Measurements from ENCODE around the gene MORC1. TPM values are rescaled to one million over a fixed set of nuclear protein-coding genes. Genes with fewer than 3 reads are reported as not detected.

Gene MORC1
- not detected for polyA plus RNA-seq (2012; ENCODE audit: insufficient read depth, insufficient read length, low read depth)

- no peaks in the 10 kb centered on the region for H3K36me3 ChIP-seq
- H3K4me3 ChIP-seq (ENCODE audit: low read depth, low read length): no peak within 1 kb of the TSS
- no peak for DNase-seq
- H3K27me3 ChIP-seq: no peaks in the 10 kb centered on the region
- no peaks in the 10 kb centered on the region for H3K4me1 ChIP-seq
- no peaks in the 10 kb centered on the region for H3K9me3 ChIP-seq
- TF ChIP-seq CTCF (IDR thresholded peaks at IDR 0.05; ENCODE audit: low read depth, low read length): no peak
Observed at GRCh38 chr3:109117939-109118338, at the start of gene MORC1. MORC1 (minus strand) TSS chr3:109118134; CDS start chr3:109118059, 75 bp downstream.

GRCh38 chr3:109165905-109166304 lies 48.0 kb upstream of the MORC1 start:
- no peak overlapping the region for H3K4me3 ChIP-seq (ENCODE audit: low read depth, low read length)
- H3K27me3 ChIP-seq: no peaks in the 10 kb centered on the region
- no peaks in the 10 kb centered on the region for H3K36me3 ChIP-seq
- no peaks in the 10 kb centered on the region for H3K9me3 ChIP-seq
- TF ChIP-seq CTCF (IDR thresholded peaks at IDR 0.05; ENCODE audit: low read depth, low read length): no peak
- DNase-seq: no peak
- no peaks in the 10 kb centered on the region for H3K4me1 ChIP-seq

- Histone ChIP-seq H3K4me1 (no peaks in the 10 kb centered on the region), H3K9me3 (no peaks in the 10 kb centered on the region), H3K4me3 (ENCODE audit: low read depth, low read length) (no peak overlapping the region), H3K27me3 (no peaks in the 10 kb centered on the region), H3K36me3 (no peaks in the 10 kb centered on the region)
- no peak for TF ChIP-seq CTCF (IDR thresholded peaks at IDR 0.05; ENCODE audit: low read depth, low read length)
- no peak for DNase-seq
Observed at GRCh38 chr3:109161487-109162123, 43.7 kb upstream of the MORC1 start.

- H3K9me3 ChIP-seq: no peaks in the 10 kb centered on the region
- no peaks in the 10 kb centered on the region for H3K27me3 ChIP-seq
- H3K36me3 ChIP-seq: no peaks in the 10 kb centered on the region
- H3K4me1 ChIP-seq: no peaks in the 10 kb centered on the region
- no peak for TF ChIP-seq CTCF (IDR thresholded peaks at IDR 0.05; ENCODE audit: low read depth, low read length)
- DNase-seq: no peak
- no peak overlapping the region for H3K4me3 ChIP-seq (ENCODE audit: low read depth, low read length)
Observed at GRCh38 chr3:109155828-109156227, 37.9 kb upstream of the MORC1 start.

- DNase-seq: no peak
Observed at GRCh38 chr3:109154979-109155378, 37.0 kb upstream of the MORC1 start.

More at GRCh38 chr3:109154979-109155378, 37.0 kb upstream of the MORC1 start:
- Histone ChIP-seq H3K4me1 (no peaks in the 10 kb centered on the region), H3K9me3 (no peaks in the 10 kb centered on the region), H3K4me3 (ENCODE audit: low read depth, low read length) (no peak overlapping the region), H3K27me3 (no peaks in the 10 kb centered on the region), H3K36me3 (no peaks in the 10 kb centered on the region)
- no peak for TF ChIP-seq CTCF (IDR thresholded peaks at IDR 0.05; ENCODE audit: low read depth, low read length)

Measured in BE2C (cell line).